ENCODE measurements around the gene MIS18BP1. TPM values are rescaled to one million over a fixed set of nuclear protein-coding genes. Genes with fewer than 3 reads are reported as not detected.

The MIS18BP1 gene

GRCh38 chr14:45169906-45170305, 83.1 kb downstream of the MIS18BP1 start:
- H3K9ac ChIP-seq (ENCODE audit: low read length), result no peak overlapping the region
- H3K4me2 ChIP-seq (ENCODE audit: low read length, poor library complexity, severe bottlenecking), result no peak overlapping the region
- H2BK120ac ChIP-seq (ENCODE audit: low read depth, low read length), result no peak overlapping the region
- H2BK12ac ChIP-seq (ENCODE audit: low read length in 2 of 2), result no peak overlapping the region
- H2BK15ac ChIP-seq (ENCODE audit: low read depth, poor library complexity, severe bottlenecking), result no peak overlapping the region
- H3K4me1 ChIP-seq (ENCODE audit: control insufficient read depth, insufficient read depth, low read depth, low read length), result no peaks in the 10 kb centered on the region
- H3K4ac ChIP-seq (ENCODE audit: low read depth in 1 of 2, low read length in 2 of 2), result no peak overlapping the region
- H3K9me3 ChIP-seq (ENCODE audit: control insufficient read depth, low read length), result no peaks in the 10 kb centered on the region
- H3K23ac ChIP-seq (ENCODE audit: low read length in 2 of 2), result no peak overlapping the region
- DNase-seq, result no peak
- H3K27me3 ChIP-seq (ENCODE audit: control insufficient read depth in 1 of 2, insufficient read depth in 1 of 2, low read length in 2 of 2), result no peaks in the 10 kb centered on the region
- no peak overlapping the region for H3K18ac ChIP-seq (ENCODE audit: low read depth in 1 of 2, low read length in 2 of 2)
- no peaks in the 10 kb centered on the region for H3K79me1 ChIP-seq (replicated peaks; ENCODE audit: low read length, poor library complexity, severe bottlenecking)
- no peak overlapping the region for H4K91ac ChIP-seq (ENCODE audit: low read length)
- no peak overlapping the region for H3K4me3 ChIP-seq (ENCODE audit: insufficient read depth in 1 of 2, low read depth in 1 of 2, low read length in 2 of 2)
- no peak overlapping the region for H2BK5ac ChIP-seq (ENCODE audit: low read depth, low read length, poor library complexity, severe bottlenecking)
- H4K8ac ChIP-seq (ENCODE audit: low read length), result no peak overlapping the region
- no peak overlapping the region for H3K27ac ChIP-seq (ENCODE audit: low read length, poor library complexity, severe bottlenecking)
- no peak overlapping the region for H3K14ac ChIP-seq (ENCODE audit: low read length in 2 of 2)
- H2AFZ ChIP-seq (ENCODE audit: low read depth, low read length), result no peak overlapping the region
- H3K36me3 ChIP-seq (ENCODE audit: control insufficient read depth in 1 of 2, insufficient read depth in 2 of 2, low read depth in 1 of 2, low read length in 2 of 2), result peaks cover 0 to 18% of the 10 kb centered on the region in 2 experiments
- no peak overlapping the region for H2AK5ac ChIP-seq (ENCODE audit: low read length, severe bottlenecking)

GRCh38 chr14:45156067-45156466, 96.9 kb downstream of the MIS18BP1 start:
- Histone ChIP-seq H4K8ac (ENCODE audit: low read length) (no peak overlapping the region), H3K23ac (ENCODE audit: low read length in 2 of 2) (no peak overlapping the region), H3K4me1 (ENCODE audit: control insufficient read depth, insufficient read depth, low read depth, low read length) (no peaks in the 10 kb centered on the region), H3K9ac (ENCODE audit: low read length) (no peak overlapping the region), H3K36me3 (ENCODE audit: control insufficient read depth in 1 of 2, insufficient read depth in 2 of 2, low read depth in 1 of 2, low read length in 2 of 2) (no peaks in the 10 kb centered on the region), H2BK12ac (ENCODE audit: low read length in 2 of 2) (no peak overlapping the region), H3K14ac (ENCODE audit: low read length in 2 of 2) (no peak overlapping the region), H2AFZ (ENCODE audit: low read depth, low read length) (no peak overlapping the region), H3K9me3 (ENCODE audit: control insufficient read depth, low read length) (no peaks in the 10 kb centered on the region), H4K91ac (ENCODE audit: low read length) (no peak overlapping the region), H3K18ac (ENCODE audit: low read depth in 1 of 2, low read length in 2 of 2) (no peak overlapping the region), H3K27me3 (ENCODE audit: control insufficient read depth in 1 of 2, insufficient read depth in 1 of 2, low read length in 2 of 2) (no peaks in the 10 kb centered on the region), H3K4ac (ENCODE audit: low read depth in 1 of 2, low read length in 2 of 2) (no peak overlapping the region), H2BK15ac (ENCODE audit: low read depth, poor library complexity, severe bottlenecking) (no peak overlapping the region), H2BK120ac (ENCODE audit: low read depth, low read length) (no peak overlapping the region), H3K27ac (ENCODE audit: low read length, poor library complexity, severe bottlenecking) (no peak overlapping the region), H3K79me1 (replicated peaks; ENCODE audit: low read length, poor library complexity, severe bottlenecking) (no peaks in the 10 kb centered on the region), H2AK5ac (ENCODE audit: low read length, severe bottlenecking) (no peak overlapping the region), H2BK5ac (ENCODE audit: low read depth, low read length, poor library complexity, severe bottlenecking) (no peak overlapping the region), H3K4me3 (ENCODE audit: insufficient read depth in 1 of 2, low read depth in 1 of 2, low read length in 2 of 2) (no peak overlapping the region), H3K4me2 (ENCODE audit: low read length, poor library complexity, severe bottlenecking) (no peak overlapping the region)
- DNase-seq, result no peak

Small RNA genes lying within 50 kb of the gene (small RNA-seq; reads per million reads assigned to genes)
- not detected for gene RNU6-552P (ENCODE audit: low read depth)

Measured in mesenchymal stem cell (in vitro differentiated cells and primary cell).